Liver (tissue), 9 donors: ENCODE data around the gene TMPRSS12. TPM values are rescaled to one million over a fixed set of nuclear protein-coding genes. Genes with fewer than 3 reads are reported as not detected.
"Not testable (repeated sequence)": the region's sequence is repeated elsewhere in the genome, so short reads cannot be mapped to it uniquely, and the experiment has no call there.

Experiments used
- DNase-seq: peaks from one replicate; pipeline ENCODE4 v3.0.0-alpha.2; 2017; ENCODE audit warnings: low spot score
- H3K27ac ChIP-seq, 2 donors: one replicate each; pipeline ENCODE4 v1.7.0; 2013; ENCODE audit warnings: inconsistent platforms in 2 of 2, low read length in 2 of 2, control low read depth in 1 of 2, low read depth in 1 of 2, mild to moderate bottlenecking in 1 of 2
- H3K27me3 ChIP-seq, 4 donors: one replicate each; pipeline versions ENCODE4 v1.6.1 to v1.7.0; 2013; ENCODE audit warnings: low read length in 3 of 4, inconsistent platforms in 1 of 4, mild to moderate bottlenecking in 1 of 4, moderate library complexity in 1 of 4; ENCODE audit not compliant: control insufficient read depth in 4 of 4, insufficient read depth in 4 of 4
- H3K36me3 ChIP-seq, 4 donors: one replicate each; pipeline versions ENCODE4 v1.6.1 to v1.7.0; 2013; ENCODE audit warnings: low read length in 3 of 4, mild to moderate bottlenecking in 3 of 4, low read depth in 1 of 4, moderate library complexity in 1 of 4; ENCODE audit not compliant: control insufficient read depth in 4 of 4, insufficient read depth in 3 of 4
- H3K4me1 ChIP-seq, 4 donors: one replicate each; pipeline versions ENCODE4 v1.6.1 to v1.7.0; 2013; ENCODE audit warnings: low read length in 3 of 4, mild to moderate bottlenecking in 3 of 4, moderate library complexity in 1 of 4; ENCODE audit not compliant: control insufficient read depth in 4 of 4, insufficient read depth in 4 of 4
- H3K4me3 ChIP-seq, 3 donors: one replicate each; pipeline versions ENCODE4 v1.6.1 to v1.7.0; 2013; ENCODE audit warnings: low read length in 3 of 3, control low read depth in 1 of 3, low read depth in 1 of 3, mild to moderate bottlenecking in 1 of 3
- H3K9ac ChIP-seq, 2 donors: one replicate each; pipeline ENCODE4 v1.7.0; 2013; ENCODE audit warnings: low read length in 2 of 2, mild to moderate bottlenecking in 2 of 2, moderate library complexity in 2 of 2, control low read depth in 1 of 2, low read depth in 1 of 2
- H3K9me3 ChIP-seq, 4 donors: one replicate each; pipeline versions ENCODE4 v1.6.1 to v1.7.0; 2013; ENCODE audit warnings: low read length in 3 of 4; ENCODE audit not compliant: control insufficient read depth in 4 of 4
- EGR1 ChIP-seq, 2 donors: IDR thresholded peaks; 2 replicates each; pipeline ENCODE4 v1.6.1; 2016 to 2018; ENCODE audit warnings: antibody characterized with exemption in 2 of 2, low read depth in 2 of 2
- FOXA1 ChIP-seq: IDR thresholded peaks from 2 replicates; pipeline ENCODE4 v1.6.1; 2016; ENCODE audit warnings: antibody characterized with exemption
- FOXA2 ChIP-seq: IDR thresholded peaks from 2 replicates; pipeline ENCODE4 v1.6.1; 2016; ENCODE audit warnings: antibody characterized with exemption
- GABPA ChIP-seq, 2 donors: IDR thresholded peaks in 1 of 2; conservative IDR thresholded peaks in 1 of 2; 2 replicates each; pipeline ENCODE4 v1.6.1; 2016; ENCODE audit warnings: antibody characterized with exemption in 2 of 2, mild to moderate bottlenecking in 1 of 2, moderate library complexity in 1 of 2
- JUND ChIP-seq, 2 donors: IDR thresholded peaks; 2 replicates each; pipeline ENCODE4 v1.6.1; 2016; ENCODE audit warnings: antibody characterized with exemption in 2 of 2
- RAD21 ChIP-seq, 2 donors: IDR thresholded peaks; 2 replicates each; pipeline ENCODE4 v1.6.1; 2016; ENCODE audit warnings: antibody characterized with exemption in 2 of 2, mild to moderate bottlenecking in 2 of 2
- REST ChIP-seq: IDR thresholded peaks from 2 replicates; pipeline ENCODE4 v1.6.1; 2016; ENCODE audit warnings: antibody characterized with exemption, mild to moderate bottlenecking
- RXRA ChIP-seq, 2 donors: IDR thresholded peaks; 2 replicates each; pipeline ENCODE4 v1.6.1; 2017 to 2018; ENCODE audit warnings: antibody characterized with exemption in 2 of 2, mild to moderate bottlenecking in 1 of 2
- SP1 ChIP-seq: IDR thresholded peaks from 2 replicates; pipeline ENCODE4 v1.6.1; 2018; ENCODE audit warnings: antibody characterized with exemption, mild to moderate bottlenecking
- TAF1 ChIP-seq: conservative IDR thresholded peaks from 2 replicates; pipeline ENCODE4 v1.6.1; 2016; ENCODE audit warnings: antibody characterized with exemption, mild to moderate bottlenecking
- YY1 ChIP-seq: IDR thresholded peaks from 2 replicates; pipeline ENCODE4 v1.6.1; 2016; ENCODE audit warnings: antibody characterized with exemption, mild to moderate bottlenecking
- ZBTB33 ChIP-seq: IDR thresholded peaks from 2 replicates; pipeline ENCODE4 v1.6.1; 2016; ENCODE audit warnings: antibody characterized with exemption
- WGBS: extraction: QIAGEN DNeasy Blood & Tissue Kit; methylation state at CpG from one replicate; pipeline ENCODE4 v1.1.7; 2013; 5-methylcytosine and 5-hydroxymethylcytosine counted together
- polyA plus RNA-seq, 2 donors: library from polyadenylated mRNA; stranded (reverse) in 1 of 2; unstranded in 1 of 2; fragments of 200-250 nt in 1 of 2; fragments of >200 nt in 1 of 2; fragmentation: Nextera tagmentation in 1 of 2; extraction: Ambion mirVana in 1 of 2; gene quantifications; one replicate each; pipeline versions ENCODE4 v1.2.1 to v1.2.3, GENCODE V29; 2013 to 2015
- total RNA-seq, 2 donors: library from RNA; depleted of rRNA; stranded (reverse); fragments of >200 nt; gene quantifications; one replicate each; pipeline ENCODE4 v1.2.3, GENCODE V29; 2014
- donor health status: healthy.
- donor health status: healthy.
- donor health status: healthy.
- donor health status: healthy.
- donor health status: healthy.

The TMPRSS12 gene
- total and polyA plus RNA-seq, 4 donors: not detected

GRCh38 chr12:50828886-50829285 lies 13.8 kb upstream of the TMPRSS12 start:
- no peak for DNase-seq
- Histone ChIP-seq H3K4me3 (no peak overlapping the region), H3K36me3 (no peaks in the 10 kb centered on the region), H3K4me1 (peaks cover 2 to 9% (median 6%) of the 10 kb centered on the region in 4 donors), H3K27ac (no peak overlapping the region), H3K27me3 (no peaks in the 10 kb centered on the region), H3K9ac (no peak overlapping the region), H3K9me3 (no peaks in the 10 kb centered on the region)
- TF ChIP-seq FOXA2: no peak
- TF ChIP-seq REST: no peak
- no peak for TF ChIP-seq FOXA1
- no peak for TF ChIP-seq RXRA (IDR thresholded peaks at IDR 0.05)
- no peak for TF ChIP-seq YY1
- TF ChIP-seq ZBTB33: no peak
- TF ChIP-seq RAD21 (IDR thresholded peaks at IDR 0.05): no peak
- TF ChIP-seq JUND (IDR thresholded peaks at IDR 0.05): no peak
- no peak for TF ChIP-seq GABPA (IDR thresholded peaks at IDR 0.05 in 1 of 2, conservative IDR thresholded peaks at IDR 0.05 in 1 of 2)
- TF ChIP-seq SP1: no peak
- 89% methylated on average over 2 of the region's 2 CpGs for WGBS

- H3K9ac ChIP-seq, H3K9me3 ChIP-seq, H3K36me3 ChIP-seq, H3K4me1 ChIP-seq, H3K27me3 ChIP-seq, H3K4me3 ChIP-seq, H3K27ac ChIP-seq, DNase-seq: not testable (repeated sequence)
Measured at GRCh38 chr12:50833801-50834200, 8.9 kb upstream of the TMPRSS12 start.

- WGBS: 95% methylated on average over 2 of the region's 2 CpGs
- no peaks in the 10 kb centered on the region for H3K27me3 ChIP-seq
- H3K4me3 ChIP-seq: no peak overlapping the region
- H3K9me3 ChIP-seq: peaks cover 0 to 4% (median 3%) of the 10 kb centered on the region in 4 donors
- H3K36me3 ChIP-seq: no peaks in the 10 kb centered on the region
- no peak for DNase-seq
- peaks cover 0 to 5% (median 3%) of the 10 kb centered on the region in 4 donors for H3K4me1 ChIP-seq
- H3K27ac ChIP-seq: no peak overlapping the region
- no peak overlapping the region for H3K9ac ChIP-seq
- TF ChIP-seq EGR1 (IDR thresholded peaks at IDR 0.05; ENCODE audit: low read depth in 2 of 2) (no peak), RAD21 (IDR thresholded peaks at IDR 0.05) (no peak), TAF1 (no peak)
Measured at GRCh38 chr12:50839042-50839441, 3.7 kb upstream of the TMPRSS12 start.
